Activated T-helper 1 cell treated with anti-CD3 and anti-CD28 coated beads, Interleukin-2, amount 50 U/mL, for 16 hours (primary cell): Measurements from ENCODE around the gene PACSIN2.
"Not testable (repeated sequence)": the region's sequence is repeated elsewhere in the genome, so short reads cannot be mapped to it uniquely, and the experiment has no call there.

ENCODE experiments used
- DNase-seq, 2 donors: peaks; one replicate each; pipeline ENCODE4 v3.0.0-alpha.2; 2020; ENCODE audit warnings: low read depth in 1 of 2, low spot score in 1 of 2

The PACSIN2 gene, protein sequence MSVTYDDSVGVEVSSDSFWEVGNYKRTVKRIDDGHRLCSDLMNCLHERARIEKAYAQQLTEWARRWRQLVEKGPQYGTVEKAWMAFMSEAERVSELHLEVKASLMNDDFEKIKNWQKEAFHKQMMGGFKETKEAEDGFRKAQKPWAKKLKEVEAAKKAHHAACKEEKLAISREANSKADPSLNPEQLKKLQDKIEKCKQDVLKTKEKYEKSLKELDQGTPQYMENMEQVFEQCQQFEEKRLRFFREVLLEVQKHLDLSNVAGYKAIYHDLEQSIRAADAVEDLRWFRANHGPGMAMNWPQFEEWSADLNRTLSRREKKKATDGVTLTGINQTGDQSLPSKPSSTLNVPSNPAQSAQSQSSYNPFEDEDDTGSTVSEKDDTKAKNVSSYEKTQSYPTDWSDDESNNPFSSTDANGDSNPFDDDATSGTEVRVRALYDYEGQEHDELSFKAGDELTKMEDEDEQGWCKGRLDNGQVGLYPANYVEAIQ

DNA sequence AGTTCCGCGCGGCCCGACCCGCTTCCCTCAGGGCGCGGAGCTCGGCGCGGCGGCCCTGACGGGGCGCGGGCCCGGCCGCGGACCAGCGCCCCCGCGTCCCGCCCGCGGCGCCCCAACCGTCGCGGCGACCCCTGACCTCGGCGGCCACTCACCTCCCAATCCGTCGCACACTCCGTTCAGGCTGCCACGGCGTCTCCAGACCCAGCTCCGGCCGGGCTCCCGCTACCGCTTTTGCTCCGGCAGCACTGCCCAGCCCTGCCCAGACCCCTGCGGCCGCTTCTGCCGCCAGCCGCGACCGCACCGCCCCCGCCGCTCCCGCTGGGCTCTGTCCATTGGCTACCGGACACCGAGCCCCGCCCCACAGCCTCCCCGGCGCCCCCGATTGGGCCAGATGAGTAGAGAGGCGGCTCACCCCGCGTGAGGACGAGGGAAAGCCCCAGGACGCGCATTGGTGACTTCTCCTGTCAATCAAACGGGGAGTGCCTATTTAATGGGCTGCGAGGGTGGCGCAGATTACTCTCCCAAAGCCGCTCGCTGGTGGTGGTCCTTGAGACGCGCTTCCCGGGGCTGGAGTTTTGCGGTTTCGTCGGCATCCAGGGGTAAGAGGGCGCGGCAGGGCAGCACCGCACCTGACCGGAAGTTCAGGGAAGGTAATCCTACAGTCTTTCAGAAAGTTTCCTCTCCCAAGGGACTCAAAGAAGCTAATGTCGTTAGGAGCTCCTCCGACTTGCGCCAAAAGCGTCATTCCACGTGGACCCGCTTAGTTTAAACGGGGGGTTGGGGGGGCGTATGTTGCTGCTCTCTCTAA, at the start of gene PACSIN2:
Gene PACSIN2, minus strand, starts transcription at position 281 of the 808 bp plus-strand sequence. CDS start 103,069 bp downstream, outside the sequence.
- DNase-seq: peak; percentile 98

DNA sequence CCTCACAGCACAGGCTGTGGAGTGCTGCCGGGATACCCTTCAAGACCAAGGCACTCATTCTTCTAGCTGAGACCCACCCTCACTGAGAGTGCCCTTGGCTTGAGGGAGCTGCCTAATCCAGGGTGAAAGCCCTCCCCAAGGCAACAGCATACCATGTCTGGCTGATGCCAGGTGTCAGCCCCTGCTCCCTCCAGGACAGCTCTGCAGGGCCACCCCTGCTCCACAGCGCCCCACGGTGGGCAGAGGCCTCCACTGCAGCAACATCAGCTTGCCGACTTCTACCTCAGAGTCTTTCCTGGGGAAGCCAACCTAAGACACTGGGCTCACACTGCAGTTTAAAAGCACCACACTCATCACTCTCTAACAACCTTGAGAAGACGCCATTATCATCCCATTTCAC, 45.2 kb upstream of the PACSIN2 start:
- DNase-seq: peak in 1 of 2 donors; percentile 8

DNA sequence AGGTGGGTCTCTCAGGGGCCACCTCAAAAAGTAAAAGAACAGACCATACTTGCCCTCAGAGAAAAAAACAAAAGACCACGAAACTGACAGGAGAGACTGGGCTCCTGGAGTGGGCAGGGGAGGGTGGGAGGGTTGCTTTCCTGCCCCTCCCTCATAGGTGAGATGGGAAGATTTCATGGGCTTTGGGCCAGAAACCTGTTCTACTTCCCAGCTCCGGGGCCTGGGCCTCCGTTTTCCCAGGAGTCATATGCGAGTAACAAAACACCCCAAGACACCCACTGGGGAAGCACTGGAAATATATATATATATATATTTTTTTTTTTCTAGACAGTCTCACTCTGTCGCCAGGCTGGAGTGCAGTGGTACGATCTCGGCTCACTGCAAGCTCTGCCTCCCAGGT, 42.7 kb upstream of the PACSIN2 start:
- no peak for DNase-seq

DNA sequence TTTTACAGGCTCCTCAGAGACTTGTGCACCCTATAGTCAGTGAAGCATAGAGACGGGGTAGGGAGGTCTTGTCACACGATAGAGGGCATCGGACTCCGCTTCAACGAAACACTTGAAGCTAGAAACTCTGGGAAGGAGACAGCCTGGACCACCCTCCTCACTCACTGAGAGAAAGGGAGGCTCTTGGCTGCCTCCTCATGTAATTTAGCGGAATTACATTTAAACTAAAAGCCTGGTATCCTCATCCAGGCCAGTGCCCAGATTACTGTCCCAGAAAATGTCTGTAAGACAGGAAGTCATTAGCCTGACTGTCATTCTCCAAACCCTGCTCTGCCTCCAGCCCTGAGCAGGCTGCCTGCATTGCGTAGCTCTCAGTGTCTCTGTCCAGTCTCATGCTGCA, 38.2 kb upstream of the PACSIN2 start:
- no peak for DNase-seq

DNA sequence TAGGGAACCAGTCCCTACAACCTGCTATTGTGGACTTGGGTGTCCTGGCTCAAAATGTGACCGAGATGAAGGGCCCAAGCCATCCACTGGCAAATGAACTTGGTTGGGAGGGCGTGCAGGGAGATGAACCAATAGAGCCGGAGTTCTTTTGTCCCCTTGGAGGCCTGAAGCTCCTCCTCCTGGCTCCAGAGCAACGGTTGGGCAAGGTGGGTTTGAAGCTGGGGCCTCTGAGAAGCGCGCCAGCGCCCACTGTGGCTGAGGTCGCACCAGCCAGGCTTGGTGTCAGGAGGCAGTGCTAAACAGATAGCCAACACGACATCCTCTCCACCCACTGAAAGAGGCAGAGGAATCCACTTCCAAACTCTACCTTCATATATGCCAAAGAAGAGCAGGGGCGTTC, 36.0 kb upstream of the PACSIN2 start:
- DNase-seq: no peak

DNA sequence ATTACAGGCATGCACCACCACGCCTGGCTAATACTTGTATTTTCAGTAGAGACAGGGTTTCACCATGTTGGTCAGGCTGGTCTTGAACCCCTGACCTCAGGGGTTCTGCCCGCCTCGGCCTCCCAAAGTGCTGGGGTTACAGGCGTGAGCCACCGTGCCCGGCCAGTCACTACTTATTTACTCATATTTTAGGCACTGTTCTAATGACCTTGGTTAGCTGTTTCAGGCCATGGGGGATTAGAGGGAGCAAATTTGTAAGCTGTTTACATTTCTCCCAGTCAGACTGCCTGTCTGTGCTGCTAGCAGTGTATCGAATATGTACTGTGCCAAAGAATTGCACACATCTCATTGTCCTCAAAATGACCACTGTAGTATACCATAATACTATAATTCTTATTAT, 32.7 kb upstream of the PACSIN2 start:
- DNase-seq: no peak

DNA sequence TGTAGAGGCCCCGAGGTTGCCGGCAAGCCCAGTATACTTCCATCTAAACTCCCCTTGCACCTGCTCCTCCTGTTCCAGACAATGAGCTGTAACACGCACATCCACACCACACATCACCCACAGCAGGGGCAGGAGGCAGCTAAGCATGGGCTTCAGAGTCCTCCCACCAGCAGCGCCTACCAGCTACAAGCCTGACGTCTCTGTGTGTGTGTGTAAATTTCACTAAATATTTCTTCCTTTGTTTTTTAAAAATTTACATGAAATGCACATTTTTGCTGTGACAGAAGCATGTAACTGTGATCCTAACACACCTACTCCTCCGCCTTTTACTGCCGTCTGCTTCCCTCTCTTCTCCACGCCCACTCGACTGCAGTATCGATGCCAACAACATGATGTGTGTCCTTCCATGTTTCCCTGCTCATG, 29.4 kb upstream of the PACSIN2 start:
- no peak for DNase-seq

DNA sequence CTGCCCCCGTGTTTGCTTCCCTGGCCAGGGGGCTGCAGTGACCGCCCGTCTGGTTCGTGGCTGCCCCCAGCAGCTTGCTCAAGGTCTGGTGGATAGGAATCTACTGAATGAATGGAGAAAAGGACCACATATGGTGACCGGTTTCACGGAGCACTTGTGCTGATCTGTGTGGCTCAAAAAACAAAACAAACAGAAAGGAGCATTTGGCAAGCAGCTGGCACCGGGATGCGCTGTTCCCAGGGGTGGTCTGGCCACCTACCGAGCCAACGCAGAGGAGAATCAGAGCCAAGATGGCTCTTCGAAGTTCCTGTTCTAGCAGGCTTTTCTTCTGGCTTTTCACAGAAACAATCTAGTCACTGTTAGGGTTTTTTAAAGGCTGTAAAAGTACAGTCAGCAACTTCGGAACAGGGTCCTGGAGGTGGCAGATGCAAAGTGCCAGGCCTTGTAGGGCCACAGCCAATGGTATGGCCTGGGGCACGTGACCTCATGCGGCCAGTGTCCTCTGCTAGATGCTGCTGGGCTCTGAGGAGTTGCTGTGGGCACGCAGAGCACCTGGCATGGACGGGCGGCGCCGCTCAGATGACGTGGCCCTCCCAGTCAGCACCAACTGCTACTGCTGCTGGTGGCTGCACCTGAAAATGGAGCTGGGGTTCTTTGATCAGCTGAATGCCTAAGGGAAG, 27.3 kb upstream of the PACSIN2 start:
- DNase-seq: no peak

DNA sequence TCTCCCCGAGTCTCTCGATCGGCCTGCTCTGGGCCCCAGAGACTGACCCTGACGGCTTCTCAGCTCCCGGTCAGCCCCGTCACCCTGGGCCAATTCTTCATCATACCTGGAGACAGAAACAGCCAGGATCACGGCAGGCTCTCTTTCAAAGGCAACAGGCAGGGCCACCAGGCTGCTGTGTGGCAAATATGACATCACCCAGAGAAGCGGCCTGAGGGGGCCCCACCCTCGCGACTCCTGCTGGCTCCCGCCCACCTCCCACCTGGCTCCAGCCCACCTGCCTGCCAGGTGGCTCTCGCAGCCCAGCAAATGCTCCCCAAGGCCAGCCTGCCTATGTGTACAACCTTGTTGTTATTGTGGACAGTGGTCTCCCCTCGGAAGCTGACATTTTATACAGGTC, 24.9 kb upstream of the PACSIN2 start:
- no peak for DNase-seq

DNA sequence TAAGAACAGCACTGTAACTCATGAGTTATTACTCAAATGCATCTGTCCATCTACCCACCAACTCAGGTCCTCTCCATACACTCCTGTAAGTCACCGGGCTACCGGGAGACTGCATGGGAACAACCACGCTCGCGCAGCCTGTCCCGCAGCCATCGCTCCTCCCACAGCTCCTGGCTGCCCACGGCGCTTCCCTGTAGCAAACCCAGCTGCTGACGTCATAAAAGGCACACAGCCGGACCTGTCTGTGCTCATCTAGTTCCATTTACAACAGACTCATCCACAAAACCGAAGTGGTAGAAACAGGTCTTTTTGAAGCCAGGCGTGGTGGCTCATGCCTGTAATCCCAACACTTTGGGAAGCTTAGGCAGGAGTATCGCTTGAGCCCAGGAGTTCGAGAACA, 23.4 kb upstream of the PACSIN2 start:
- DNase-seq: no peak

DNA sequence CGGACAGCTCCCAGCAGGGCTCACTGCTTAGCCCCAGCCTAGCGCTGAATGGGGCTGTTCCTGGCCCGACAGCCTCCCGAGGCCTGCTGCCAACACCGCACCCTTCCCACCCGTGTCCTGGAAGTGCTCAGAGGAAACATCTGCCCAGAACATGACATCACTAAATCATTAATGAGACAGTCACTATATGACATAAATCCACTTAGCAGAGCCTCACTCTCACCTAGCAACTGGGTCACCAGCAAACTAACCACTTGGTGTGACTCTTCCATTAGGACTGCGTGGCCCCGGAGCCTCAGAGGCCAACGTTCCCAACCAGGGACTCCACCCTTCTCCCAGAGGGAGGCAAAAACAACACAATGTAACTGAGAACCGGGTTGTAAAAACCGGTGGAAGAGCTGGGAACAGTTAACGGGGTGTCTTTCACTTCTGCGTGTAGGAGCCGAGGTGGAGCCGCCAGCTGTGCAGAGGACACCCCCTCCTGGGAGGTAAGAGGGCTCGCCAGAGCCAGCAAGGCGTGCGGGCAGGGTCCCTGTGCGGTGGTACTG, 21.4 kb upstream of the PACSIN2 start:
- DNase-seq: no peak

DNA sequence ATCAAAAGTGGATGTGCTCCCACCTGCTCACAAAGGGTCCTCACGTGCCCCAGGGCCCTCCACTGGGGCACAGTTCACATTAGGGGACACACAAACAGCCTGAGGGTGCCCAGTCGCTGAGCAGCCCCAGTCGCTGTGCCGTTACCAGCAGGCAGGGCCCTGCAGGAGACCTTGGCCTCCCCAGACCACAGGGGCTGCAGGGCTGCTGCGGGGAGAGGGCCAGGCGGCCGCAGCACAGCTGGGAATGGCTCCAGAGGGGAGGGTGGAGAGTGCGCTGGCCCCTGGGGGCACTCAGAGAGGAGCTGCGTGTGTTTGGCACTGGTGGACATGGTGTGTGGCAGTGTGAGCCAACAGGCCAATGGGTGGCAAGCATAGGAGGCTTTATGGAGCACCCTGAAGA, 20.3 kb upstream of the PACSIN2 start:
- no peak for DNase-seq

DNA sequence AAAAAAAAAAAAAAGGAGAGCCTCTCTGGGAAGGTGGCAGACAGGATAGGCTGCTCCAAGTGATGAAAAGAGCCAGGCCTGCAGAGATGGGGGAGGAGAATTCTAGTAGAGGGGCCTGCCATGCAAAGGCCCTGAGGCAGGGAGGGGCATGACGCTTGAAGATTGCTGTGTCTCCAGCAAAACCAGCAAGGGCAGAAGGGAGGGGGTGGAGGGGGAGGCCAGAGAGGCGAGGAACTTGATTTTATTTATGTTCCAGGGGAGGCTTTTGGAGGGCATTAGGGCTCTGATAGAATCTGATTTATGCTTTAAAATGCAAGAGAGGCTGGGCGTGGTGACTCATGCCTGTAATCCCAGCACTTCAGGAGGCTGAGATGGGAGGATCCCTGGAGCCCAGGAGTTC, 16.7 kb upstream of the PACSIN2 start:
- DNase-seq: no peak

DNA sequence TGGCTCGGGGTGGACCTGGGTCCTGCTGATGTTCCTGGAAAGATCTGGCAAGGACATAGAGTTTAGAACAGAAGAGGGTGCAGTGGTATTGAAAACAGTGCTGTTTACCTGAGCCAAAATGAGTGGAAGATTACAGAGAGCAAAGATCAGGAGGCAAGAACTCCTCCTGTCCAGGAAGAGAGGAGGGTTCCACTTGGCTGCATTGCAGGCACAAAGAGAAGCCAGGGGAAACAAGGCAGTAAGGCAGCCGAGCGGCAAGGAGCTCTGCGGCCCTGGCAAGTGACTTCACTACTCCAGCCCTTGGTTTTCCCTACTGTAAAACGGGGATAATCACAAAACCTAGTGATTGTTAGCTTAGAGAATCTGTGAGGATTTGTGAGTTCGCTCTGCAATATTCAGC, 3.7 kb upstream of the PACSIN2 start:
- DNase-seq: no peak

DNA sequence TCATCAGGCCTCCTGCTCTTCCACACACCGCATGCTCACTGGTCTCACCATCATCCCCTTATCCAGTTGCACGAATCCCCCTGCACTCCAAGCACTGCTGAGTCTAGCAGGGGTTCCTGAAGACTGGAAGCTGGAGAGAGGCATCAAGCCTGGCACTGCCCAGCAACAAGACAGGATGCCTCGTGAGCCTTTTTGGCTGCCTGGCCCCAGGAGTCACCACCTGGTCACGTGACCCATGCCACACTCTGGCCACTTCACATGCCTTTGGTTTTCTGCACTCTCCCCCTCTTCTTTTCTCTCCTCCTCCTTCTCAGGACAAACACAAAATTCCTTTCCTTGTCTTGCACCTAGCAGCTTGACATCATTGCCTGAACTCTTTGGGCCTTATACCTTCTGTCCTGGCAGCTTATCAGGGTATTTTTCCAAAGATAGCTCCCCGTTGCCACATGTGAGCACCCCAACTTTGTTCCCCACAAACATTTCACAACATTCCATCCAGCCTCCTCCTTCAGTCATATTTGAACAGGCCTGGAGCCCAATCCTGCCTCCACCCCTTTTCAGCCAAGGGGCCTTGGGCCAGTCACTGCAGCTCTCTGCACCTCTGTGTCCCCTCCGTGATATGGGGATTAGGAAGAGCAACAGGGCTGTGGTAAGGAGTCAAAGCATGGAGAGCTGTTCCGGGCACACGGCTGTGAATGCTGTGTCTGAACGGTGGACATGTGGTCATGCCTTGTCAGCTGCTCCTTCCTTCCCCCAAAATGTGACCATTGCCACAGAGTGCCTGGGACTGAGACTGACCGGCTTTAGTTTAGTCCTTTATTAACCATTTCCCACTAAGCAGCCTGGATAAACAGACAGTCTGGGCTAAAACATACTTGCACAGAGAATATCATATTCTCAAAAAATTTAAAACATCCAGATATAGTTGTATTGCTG, 2.8 kb upstream of the PACSIN2 start:
- DNase-seq: no peak

DNA sequence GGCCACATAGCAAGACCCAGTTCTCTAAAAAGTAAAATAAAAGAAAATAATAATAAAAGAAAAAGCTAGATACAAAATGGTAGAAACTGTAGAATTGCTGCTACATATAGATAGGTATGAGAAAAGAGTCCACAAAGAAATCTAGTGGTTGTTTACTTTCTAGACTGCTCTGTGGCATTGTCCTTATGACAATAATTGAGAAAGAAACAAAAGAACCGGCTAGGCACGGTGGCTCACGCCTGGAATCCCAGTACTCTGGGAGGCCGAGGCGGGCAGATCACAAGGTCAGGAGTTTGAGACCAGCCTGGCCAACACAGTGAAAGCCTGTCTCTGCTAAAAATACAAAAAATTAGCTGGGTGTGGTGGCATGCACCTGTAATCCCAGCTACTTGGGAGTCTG, 1.2 kb upstream of the PACSIN2 start:
- not testable (repeated sequence) for DNase-seq

DNA sequence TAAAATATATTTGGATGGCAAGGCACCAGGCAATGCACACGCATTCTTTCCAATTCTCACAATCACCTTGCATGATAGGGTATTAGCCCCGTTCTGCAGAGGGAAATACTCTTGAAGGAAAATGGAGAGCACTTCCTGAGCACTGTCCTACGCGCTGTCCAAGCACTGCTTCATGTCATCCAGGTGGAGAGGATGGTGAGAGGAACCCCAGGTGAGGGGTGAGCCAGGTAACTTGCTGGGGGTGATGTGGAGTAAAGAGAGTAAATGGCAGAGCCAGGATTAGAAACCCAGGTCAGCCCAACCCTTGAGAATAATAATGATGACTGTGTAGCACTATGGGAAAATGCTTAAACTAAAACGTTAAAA, 711 bp upstream of the PACSIN2 start:
- no peak for DNase-seq

DNA sequence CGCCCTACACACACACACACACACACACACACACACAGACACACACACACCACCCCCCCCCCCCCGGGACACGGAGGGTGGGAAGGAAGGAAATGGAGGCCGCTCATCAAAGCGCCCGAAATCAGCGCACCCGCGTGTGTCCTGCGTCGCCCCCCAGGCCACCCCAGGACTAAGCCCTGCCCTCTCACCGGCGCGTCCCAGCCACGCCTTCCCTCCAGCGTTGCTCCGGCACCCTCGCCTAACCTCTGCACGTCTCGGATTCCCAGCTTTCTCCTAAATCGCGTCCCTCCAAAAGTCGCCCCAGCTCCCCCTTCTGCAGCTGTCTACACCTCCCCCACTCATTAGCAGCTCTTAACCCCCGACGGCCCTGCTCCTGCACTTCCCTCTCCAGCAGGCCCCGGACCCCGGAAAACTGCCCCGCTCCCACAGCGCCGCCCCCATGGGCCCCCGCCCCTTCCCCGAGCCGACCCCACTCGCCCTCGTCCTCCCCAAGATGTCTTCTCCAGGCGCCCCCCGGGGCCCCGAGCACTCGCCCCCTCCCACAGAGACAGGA, 557 bp downstream of the PACSIN2 start:
- DNase-seq: peak in 1 of 2 donors; percentile 8

DNA sequence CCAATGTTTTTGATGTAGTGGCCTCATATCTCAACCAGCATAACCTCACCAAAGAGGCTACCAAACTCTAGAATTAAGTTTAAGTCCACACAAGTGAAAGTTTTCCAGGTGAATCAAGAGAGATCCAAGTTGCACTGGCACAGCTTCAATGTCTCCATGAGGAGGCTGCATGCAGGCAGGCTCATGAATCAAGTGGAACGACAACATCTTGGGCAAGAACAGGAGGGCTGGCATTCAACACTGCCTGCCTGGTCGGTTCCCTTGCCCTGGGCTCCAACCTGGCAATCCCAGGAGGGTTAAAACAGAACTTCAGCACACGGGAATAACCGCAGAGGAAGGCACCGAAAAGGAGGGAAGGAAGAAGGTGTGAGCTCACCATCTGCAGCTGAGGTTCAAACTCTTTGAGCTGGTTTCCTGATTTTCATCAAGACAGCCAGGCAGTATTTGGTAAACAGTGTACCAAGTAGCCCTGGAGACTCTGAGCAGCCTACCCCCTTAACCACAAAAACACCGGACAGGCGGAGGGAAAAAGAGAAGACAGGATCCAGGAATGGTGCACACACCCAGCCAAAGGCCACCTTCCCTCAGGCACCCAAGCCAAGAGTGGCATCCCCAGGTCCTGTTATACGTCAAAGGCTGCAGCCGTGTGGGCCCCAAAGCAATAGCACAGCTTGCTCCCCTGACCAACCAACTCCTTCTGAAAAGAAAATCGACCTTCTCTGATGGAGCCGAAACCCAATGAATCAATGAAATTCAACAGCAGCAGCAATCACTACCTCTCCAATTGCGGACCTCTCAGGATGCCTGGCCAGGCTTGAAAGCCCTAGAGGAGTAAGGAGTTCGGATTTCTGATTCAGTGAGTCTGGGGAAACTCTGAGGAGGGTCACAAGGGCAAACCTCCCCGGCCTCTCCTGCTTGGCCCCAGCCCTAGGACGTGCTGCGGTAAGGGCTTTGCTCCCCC, 1.3 kb downstream of the PACSIN2 start:
- no peak for DNase-seq
